ENCODE results near the gene LRRC59.
A peak's percentile ranks its signal among the peaks of the same experiment; 100 is the strongest.

Gene LRRC59

DNA sequence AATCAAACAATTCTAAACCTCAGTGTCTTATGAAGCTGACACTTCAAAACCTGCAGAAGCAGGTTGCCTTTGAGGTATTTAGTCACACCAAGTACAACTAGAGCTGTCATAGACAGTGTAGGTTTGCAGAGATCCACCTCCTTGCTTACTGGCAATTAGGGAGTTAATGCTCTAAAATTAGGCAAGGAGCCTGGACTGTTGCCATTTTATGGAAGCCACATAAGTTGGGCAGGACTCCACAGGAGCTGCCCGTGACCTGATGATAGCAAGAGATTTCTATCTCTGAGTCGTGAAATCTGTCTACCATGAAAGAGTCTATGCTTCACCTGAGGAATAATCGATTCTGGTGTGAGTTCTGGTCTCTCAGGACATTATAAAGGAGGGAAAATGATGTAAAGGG, 15.4 kb downstream of the LRRC59 start:
- DNase-seq = no peak

DNA sequence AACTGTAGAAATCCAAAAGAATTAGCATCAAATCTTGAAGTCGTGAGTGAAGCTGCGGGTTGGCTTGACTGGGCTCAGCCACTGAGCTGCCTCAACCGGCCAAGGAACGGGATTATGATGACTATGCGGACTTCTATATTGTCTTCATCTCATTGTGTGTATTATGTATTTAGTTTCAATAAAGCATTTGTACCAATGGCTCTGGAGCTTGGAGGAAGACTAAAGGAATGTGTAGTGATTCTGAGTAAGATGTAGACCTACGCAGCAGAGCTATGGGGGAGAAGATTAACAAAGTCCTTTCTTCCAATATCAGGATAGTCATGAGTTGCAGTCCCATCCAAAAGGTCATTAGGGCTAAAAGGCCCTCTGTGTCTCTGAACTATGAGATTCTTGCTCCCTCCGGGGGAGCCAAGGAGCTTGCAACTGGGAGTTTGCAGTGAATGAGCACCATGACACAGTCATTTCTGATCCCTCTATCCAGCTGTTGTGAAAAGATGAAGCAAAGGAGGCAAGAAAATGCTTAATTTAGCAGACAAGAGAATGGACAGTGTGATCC, 16.0 kb downstream of the LRRC59 start:
- no peak for DNase-seq

DNA sequence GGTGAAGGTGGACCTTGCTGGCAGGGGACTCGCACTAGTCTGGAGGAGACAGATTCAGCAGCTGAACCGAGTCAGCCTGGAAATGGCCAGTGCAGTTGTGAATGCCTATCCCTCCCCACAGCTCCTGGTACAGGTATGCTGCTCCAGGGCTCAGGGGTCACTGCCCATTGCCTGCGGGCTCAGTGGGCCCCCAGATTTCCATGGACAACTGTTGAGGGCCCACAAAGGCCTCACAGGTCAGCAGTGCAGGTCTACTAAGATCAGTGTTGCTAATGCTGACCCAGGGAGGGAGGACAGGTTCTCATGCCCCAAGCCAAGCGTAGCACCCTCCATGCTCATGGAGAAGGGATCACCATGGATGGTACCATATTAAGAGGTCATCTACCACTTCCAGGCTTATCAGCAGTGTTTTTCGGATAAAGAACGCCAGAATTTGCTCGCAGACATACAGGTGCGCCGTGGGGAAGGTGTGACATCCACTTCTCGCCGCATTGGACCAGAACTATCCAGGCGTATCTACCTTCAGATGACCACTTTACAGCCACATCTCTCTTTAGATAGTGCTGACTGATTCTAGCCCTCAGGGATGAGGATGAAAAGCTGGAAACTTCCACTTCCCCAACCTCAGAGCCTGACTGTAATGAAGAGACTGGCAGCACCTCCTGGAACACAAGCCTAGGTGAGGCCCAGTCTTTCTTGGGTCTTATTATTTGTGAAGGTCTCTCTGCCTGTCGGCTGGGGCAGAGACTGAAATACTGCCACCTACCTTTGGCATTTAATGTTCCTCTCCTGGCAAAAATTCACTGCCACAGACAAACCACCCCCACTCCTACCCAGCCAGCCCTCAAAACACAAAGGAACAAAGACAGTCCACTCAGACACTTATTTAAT, 16.7 kb downstream of the LRRC59 start:
- no peak for DNase-seq

DNA sequence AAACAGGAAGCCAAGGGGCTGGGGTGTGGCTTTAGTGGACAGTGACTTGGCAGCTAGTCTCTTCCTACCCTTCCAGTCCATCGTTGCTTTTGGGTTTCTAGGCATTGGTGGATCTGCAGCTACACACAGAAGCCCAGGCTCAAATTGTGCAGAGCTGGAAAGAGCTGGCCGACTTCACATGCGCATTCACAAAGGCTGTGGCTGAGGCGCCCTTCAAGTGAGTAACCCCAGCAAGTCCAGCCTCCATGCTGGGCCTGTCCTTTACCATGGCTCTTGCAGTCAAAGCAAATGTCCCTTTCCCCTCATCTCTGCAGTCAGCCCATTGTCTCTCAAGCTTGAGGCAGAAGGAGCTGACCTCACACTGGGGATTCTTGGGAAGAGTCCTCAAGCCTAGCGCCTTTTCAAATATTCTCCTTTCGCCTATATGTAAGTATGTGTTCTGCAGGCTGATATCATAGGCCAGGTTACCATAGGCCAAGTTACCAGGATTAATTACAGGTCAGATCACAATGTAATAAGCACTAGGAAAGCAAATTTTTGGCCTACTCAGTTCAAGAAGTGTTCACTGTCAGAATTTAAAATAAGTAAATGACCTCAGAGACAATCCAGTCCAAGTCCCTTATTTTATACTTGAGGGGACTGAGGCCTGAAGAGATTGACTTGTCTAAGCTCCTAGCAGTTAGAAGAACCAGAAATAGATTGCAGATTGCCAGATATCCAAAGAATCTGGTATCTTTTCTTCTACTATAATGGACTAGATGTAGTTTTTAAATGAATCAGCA, 17.8 kb downstream of the LRRC59 start:
- DNase-seq = no peak

DNA sequence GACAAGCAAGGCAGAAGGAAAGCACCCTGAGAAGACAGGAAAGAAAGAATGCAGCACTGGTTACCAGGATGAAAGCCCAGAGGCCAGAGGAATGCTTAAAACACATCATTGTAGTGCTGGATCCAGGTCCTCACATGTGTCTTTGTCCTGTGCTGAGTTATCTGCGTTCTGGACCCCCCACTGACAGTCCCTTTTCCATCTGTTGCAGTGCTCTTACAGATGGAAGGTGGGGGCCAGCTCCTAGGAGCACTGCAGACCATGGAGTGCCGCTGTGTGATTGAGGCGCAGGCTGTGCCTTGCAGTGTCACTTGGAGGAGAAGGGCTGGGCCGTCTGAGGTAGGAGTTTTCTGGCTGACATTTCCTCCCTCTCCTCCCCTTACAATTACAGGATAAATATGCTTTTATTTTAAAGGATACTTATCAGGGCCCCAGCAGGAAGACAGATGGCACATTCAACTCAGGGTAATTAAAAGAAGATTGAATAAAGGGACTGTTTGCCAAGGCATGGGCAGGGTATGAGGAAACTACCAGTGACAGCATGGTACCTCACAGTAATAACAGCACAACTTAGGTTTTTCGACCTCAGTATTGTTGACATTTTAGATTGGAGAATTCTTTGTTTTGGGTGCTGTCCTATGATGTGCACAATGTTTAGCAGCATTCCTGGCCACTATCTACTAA, 21.3 kb downstream of the LRRC59 start:
- DNase-seq = peak; percentile 55

DNA sequence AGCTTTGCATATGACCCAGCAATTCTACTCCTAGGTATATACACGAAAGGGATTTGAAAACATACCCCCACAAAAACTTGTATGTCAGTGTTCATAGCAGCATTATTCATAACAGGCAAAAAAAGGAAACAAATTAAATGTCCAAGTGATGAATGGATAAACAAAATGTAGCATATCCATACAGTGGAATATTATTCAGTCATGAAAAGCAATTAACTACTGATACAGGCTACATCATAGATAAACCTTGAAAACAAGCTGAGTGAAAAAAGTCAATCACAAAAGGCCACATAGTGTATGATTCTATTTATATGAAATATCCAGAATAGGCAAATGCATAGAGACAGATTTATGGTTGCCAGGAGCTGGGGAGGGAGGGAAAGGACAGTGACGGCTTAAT, 23.6 kb downstream of the LRRC59 start:
- no peak for DNase-seq

DNA sequence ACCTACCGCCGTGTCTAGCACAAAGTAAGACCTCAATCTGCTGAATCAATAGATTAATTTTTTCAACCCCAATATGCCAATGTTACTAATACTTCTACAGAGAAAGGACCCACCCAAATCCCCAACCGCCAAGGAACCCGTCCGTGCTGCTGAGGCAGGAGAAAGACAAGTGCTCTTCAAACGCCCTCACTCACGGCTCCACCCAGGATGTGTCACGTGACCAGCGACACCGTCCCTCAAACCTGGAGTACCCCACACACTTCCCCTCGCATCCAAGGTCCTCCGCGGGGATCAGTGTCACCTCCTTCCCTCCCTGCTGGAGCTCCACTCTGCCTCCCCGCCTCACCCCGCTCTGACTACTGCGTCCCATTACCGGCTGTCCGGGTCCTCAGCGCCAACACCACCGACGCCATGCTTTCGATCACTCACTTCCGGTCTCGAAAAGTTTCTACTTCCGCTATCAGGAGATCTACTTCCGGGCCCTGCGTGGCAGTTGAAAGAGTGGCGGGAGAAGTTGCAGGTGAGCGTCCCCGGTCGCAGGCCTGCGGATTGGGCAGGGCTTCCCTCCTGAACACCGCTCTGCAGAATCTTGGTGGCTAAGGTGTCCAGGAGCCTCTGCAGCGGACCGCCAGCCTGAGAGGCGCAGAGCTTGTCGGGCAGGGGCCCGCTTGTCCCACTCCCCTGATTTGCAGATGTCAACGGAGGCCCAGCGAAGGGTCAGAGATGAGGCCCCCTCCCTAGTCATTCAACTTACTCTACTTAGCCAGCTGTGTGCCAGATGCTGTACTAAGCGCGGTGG, 24.4 kb downstream of the LRRC59 start, which contains the start of the genes EME1 and MRPL27:
Gene EME1 (plus strand): TSS at position 472 of the 799 bp plus-strand sequence. CDS start 1,980 bp downstream, outside the sequence.
Gene MRPL27 (minus strand): TSS at position 427 of the 799 bp plus-strand sequence. CDS start 14 bp downstream, at position 413.
- peak; percentile 73 for DNase-seq

DNA sequence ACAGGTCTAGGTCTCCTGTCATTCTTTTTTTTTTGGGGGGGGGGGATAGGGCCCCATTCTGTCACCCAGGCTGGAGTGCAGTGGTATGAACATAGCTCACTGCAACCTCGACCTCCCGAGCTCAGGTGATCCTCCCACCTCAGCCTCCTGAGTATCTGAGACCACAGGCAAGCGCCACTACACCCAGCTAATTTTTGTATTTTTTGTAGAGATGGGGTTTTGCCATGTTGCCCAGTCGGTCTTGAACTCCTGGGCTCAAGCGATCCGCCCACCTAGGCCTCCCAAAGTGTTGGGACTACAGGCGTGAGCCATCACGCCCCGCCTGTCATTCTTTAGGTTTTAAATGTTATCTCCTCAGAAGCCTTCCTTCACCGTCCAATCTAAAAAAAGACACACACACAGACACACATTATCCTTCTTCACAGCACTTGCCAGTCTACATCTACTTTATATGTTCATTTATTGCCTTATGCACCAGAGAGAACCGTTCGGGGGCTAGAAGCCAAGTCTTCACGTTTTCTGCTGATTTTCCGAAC, 25.0 kb downstream of the LRRC59 start:
- DNase-seq = no peak

DNA sequence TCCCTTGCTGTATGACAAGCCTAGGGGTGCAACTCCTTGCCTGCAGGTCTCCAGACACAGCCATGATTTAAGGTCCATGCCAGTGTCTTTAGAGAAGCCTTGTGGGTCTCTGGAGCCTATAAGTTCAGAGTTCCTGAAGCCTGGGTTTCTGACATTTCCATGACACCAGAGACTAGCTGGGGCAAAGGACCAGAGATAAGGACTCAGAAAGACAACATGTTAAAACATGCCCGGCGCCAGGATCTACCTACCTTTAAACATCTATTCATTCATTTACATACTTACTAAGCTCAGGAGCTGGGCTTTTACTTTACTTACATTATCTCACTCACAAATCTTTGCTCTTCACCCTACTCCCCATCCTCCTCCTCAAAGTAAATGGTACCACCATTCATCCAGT, 25.8 kb downstream of the LRRC59 start:
- no peak for DNase-seq

DNA sequence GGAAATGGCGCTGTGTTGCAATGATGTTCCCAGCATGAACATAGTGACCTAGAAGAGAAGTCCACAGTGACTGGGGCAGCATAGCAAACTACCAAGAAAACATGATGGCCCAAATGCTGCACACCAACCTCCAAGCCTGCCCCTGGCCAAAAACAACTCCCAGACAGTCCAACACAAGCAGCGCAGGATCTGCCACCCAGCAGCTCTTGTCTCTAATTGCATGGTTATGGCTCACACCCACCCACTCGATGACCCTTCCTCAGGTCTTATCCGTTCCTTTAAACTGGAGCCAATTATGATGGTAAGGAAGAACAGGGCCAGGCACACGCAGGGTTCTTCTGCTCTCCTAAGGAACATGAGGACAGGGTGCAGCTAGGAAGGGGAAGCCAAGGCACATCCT, 27.3 kb downstream of the LRRC59 start:
- DNase-seq = no peak

DNA sequence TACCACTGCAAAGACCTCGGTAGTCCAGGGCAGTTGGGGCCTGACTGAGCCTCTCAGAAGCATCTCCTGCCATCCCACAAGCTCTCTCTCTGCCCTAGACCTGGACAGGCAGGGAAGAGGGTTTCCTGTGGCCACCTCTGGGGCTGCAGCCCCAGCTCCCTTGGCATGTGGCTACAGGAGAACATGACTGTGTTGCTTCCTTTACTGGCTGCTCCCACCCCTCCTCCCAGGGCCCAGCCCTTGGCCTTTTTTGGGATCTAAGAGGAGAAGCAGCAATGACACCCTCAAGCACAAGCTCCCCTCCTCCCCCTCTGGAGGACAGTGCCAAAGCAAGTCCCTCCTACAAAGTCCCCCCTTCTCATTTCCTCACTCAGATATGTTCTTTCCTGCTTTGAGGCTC, 29.9 kb downstream of the LRRC59 start:
- DNase-seq = no peak

DNA sequence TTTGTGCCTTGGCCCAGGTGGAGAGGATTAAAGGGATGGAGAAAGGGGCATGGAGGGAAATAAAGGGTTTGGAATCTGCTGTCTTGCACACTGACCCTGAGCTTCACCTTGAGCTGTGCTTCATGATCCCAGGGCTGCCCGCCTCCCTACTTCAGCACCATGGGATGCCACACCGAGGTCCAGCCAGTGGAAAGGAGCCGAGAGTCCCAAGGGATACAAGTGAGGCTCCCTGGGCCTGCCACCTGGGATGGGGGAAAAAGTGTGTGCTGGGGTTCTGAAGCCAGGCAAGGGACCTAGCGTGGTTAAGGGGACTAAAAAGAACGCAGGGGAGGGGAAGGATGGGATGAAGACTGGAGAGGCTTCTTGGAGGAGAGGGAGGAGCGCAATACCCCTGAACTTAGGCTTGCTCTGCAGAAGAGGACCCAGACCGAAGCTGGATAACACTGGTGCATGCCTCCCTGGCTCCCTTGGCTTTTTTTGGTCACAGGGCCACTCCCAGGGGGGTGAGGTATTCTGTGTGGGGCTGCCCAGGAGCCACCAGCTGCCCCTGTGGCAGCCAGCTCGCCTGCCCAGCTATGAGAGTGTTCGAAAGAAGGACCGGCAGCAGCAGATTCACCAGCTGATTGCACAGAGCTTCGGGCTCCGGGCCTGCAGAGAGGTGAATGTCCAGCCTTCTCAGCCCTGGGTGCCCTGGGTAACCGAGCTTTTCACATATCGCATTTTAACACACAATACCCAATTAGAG, 31.5 kb downstream of the LRRC59 start:
- no peak for DNase-seq

DNA sequence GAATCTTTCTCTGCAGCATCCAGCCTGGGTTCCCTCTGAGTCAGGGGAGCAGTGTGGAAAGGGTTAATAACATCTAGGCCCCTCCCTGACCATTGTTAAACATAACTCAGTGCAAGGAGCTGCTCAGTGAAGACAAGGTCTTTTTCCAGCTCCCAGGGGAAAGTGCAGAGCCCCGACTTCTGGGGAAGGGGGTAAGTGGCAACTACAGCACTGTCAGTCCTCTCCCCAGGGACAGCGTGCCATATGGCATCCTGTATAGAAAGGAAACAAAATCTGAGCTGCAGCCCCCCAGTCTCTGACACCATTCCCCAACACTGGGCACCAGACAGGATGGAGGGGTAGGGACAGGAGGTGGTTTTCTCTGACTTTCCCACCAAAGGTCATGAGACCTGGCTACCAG, 32.2 kb downstream of the LRRC59 start:
- DNase-seq = no peak

DNA sequence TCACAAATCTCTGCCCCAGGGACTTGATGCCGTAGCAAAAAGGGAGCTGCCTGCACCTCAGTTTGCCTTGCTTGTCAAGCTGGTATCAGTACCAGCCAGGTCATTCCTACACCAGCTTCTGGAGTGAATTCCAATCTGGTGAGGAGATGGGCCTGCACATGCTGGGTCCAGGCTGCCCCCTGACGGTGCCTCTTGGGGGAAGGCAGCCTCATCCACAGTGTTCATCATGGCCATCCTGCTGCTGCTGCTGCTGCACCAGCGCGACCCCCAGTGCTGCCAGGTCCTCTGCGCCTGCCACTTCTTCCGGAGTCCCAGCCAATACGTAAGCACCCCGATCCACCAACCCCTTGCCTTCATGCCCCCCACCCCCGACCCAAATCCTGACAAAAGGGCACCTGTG, 32.6 kb downstream of the LRRC59 start:
- DNase-seq = no peak

DNA sequence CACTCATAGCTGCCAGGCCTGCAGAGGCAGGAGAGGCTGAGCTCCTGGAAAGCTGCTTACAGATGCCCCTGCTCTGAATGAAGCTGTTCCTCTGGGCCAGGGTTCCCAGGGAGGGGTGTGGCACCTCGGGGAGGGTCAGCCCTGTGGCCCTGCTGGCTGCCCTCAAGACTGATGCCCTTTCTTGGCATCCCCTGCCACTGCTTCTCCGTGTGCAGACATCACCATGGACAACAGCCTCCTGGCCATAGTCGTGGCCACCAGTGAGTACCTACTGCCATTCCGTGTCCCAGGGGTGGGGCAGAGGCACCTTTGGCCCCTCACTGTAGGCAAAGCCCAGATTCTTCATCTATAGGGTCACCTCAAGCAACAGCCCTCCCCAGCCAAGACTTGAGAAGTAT, 33.3 kb downstream of the LRRC59 start:
- DNase-seq = no peak

DNA sequence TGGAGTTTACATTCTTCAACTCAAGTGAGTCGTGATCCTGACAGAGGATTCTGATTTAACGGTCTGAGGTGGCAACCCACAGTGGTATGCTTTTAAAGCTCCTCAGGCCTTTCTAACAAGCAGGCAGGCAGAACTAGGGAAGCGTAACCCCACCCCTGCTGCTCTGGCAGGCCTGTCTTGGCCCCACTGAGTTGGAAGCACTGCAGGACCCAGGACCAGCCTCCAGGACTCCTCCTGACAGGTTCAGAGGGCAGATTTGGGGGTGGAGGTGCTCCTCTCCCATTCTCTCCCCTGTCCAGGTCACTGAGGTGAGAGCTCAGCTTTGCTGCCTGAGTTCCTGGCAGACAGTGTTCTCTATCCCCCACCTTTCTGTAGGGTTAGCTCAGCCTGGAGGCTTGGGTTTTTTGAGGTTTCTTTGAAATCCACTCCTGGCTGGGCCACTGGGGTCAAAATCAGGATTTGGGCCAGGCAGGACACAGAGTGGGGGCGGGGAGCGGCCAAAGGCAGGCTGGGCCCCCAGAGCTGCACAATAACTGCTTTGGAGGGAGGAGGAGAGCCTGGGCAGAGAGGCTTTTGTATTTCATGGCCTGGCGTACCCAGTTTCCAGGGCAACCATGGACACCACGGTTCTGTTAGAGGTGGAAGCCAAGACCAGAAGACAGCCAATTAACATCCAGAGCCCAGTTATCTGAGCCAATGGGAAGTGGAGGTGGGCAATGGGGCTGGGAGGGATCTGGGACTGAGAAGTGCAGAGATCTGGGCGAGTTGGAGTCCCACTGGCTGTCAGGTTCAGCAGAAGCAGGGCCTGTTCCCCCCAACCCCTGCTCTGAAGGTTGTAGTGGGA, 33.9 kb downstream of the LRRC59 start:
- DNase-seq = no peak

DNA sequence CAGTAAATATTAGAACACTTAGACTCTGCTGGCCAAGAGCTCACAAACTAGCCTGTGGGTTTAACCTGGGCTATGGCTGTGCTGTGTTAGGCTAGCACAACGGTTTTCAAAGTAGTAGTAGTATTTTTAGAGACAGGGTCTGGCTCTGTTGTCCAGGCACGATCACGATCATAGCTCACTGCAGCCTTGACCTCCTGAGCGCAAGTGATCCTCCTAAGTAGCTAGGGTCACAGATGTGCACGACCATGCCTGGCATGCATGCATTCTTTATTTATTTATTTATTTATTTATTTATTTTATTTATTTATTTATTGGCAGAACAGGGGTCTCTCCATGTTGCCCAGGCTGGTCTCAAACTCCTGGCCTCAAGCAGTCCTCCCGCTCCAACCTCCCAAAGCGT, 34.7 kb downstream of the LRRC59 start:
- DNase-seq = no peak

DNA sequence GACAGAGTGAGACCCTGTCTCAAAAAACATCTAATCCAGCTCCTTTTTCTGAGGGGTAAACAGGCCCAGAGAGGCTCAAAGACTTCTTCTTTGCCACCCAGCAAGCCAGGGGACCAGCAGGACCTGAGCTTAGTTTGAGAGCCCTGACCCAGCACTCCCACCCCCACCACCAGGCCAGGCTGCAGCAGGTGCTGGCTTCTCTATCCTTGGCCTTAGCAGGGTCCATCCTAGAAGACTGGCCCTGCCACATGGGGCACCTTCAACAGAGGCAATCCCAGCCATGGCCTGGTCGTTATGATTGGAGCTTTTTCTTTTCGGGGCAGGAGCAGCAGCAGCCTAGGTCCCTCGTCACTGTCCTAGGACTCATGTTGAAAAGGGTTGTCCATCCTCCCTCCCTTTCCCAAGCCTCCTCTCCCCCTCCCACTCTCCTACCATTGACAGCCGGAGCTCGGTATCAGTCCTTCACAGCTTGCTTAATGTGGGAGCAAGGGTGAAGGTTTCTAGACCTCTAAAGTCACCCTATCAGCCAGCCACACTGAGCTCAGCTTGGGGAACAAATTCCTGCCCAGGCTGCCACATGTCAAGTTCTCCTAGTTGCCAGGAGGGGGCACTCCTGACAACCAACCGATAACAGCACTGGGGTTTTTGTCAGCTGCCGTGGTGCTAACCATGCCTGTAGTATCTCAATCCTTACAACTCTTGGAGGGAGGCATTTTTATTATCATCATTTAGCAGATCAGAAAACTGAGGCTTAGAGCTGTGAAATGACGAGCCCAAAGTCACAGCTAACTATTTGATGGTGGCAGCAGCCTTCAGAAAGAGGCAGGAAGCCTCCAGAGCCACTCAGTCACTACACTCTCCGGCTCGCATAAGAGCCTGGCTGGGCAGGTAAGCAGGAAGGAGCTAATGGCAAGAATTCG, 35.5 kb downstream of the LRRC59 start:
- DNase-seq = no peak

Measured in NCI-H2081 treated with DMSO at 0.1 percent for 48 hours (cell line).